GM19463 (cell line): ENCODE measurements around the gene PILRB.

Source experiments
- ATAC-seq: cut with Tn5 transposase; IDR thresholded peaks from one replicate; pipeline ENCODE4 v1.9.1; 2021; ENCODE audit warnings: mild to moderate bottlenecking, moderate library complexity; ENCODE audit not compliant: unreplicated experiment

The PILRB gene

DNA sequence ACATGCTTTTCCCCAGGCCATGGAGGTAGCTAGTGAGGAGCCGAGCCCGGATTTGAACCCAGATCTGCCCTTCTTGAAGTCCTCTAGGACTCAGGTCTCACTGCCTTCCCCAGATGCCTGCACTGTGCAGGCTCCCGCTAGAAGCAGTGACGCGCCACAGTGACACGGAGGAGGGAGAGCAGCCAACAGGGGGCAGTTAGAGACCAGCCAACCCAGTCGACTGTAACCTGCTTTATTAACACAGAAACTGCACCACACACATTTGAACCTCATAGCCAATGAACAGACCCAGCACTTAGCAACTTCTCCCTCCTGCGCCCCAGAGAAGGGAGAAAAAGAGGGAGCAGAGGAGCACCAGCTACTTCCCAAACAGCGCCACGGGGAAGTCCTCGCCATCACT is 42.7 kb downstream of the PILRB start:
- ATAC-seq, result no peak

- no peak for ATAC-seq
These were observed 43.9 kb downstream of the PILRB start for GRCh38 chr7:100401811-100402210.

DNA sequence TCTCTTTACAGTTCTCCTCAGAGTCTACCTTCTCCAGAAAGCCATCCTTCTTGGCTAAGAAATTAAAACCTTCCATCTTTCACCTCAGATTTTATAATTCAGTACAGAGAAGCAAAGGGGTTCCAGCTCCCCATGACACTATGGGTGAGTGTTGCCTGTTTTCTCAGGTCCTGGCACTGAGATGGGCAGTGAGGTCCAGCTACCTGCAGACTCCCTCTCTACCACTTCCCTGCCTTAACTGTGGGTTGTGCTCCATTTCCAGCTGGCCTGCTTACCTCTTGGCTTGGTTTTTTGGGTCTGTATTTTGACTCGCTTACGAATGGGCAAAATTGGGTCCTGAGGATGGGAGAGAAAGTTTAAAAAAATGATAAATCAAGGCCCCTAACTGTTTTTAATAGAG is 44.3 kb downstream of the PILRB start:
- no peak for ATAC-seq

GRCh38 chr7:100406767-100407166 is 48.9 kb downstream of the PILRB start:
- no peak for ATAC-seq

DNA sequence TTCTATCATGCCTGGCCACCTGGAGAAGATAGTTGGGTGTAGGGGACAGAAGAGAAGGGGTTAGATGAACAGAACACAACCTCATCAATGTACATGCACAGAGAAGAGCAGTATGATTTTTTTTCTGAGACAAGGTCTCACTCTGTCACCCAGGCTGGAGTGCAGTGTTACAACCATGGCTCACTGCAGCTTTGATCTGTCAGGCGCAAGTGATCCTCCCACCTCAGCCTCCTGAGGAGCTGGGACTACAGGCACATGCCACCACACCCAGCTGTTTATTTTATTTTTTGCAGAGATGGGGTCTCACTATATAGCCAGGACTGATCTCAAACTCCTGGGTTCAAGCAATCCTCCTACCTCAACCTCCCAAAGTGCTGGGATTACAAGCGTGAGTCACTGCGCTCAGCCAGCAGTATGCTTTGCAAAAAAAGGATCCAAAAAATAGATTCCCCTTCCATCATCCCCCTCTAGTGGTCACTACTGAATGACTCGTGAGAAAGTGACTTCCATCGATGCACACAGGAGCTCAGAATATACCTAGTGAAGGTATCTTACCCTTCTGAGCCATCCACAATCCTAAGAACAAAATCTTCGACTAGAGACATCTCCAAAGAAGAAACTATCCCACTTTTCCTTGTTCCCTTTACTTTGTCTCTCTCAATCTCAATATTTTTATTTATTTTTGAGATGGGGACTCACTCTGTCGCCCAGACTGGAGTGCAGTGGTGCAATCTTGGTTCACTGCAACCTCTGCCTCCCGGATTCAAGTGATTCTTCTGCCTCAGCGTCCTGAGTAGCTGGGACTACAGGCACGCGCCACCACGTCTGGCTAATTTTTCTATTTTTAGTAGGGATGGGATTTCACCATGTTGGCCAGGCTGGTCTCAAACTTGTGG is 49.6 kb downstream of the PILRB start:
- peak; percentile 54 for ATAC-seq

DNA sequence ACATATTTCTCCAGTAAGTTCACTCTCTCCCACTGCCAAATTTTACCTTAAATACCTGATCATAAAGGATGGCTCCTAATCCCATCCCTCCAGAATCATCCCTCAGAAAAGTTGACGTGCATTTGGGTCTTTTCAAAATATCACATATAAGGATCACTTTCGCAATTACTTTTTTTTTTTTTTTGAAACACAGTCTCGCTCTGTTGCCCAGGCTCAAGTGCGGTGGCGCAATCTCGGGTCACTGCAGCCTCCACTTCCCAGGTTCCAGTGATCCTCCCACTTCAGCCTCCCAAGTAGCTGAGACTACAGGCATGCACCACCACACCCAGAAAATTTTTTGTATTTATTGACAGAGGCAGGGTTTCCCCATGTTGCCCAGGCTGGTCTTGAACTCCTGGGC is 53.2 kb downstream of the PILRB start:
- ATAC-seq, result no peak

- no peak for ATAC-seq
These were observed 55.4 kb downstream of the PILRB start for GRCh38 chr7:100413346-100413745.

- no peak for ATAC-seq
These were observed 56.0 kb downstream of the PILRB start for GRCh38 chr7:100413889-100414288.

DNA sequence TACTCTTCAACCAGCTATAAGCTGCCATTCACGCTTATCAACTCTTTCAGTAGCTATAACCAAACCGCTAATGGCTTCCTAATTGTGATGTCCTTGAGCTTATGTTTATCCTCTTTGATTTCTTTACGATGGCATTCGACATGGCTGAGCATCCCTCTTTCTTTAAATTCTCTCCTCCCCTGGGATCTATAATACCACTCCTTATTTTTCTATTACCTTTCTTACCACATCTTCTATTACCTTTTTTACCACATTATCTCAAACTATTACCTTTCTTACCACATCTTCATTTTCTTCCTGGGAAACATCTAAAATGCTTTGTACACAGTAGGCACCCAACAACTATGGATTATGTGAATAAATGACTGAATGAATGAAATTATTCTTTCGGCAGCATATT is 57.5 kb downstream of the PILRB start:
- no peak for ATAC-seq
